DMS 273 (cell line): ENCODE measurements around the gene PSMB5.

Source experiments
- DNase-seq: peaks from one replicate; lab custom pipeline; 2025; ENCODE audit not compliant: unreplicated experiment; lab: John Stamatoyannopoulos, UW

The PSMB5 gene

DNA sequence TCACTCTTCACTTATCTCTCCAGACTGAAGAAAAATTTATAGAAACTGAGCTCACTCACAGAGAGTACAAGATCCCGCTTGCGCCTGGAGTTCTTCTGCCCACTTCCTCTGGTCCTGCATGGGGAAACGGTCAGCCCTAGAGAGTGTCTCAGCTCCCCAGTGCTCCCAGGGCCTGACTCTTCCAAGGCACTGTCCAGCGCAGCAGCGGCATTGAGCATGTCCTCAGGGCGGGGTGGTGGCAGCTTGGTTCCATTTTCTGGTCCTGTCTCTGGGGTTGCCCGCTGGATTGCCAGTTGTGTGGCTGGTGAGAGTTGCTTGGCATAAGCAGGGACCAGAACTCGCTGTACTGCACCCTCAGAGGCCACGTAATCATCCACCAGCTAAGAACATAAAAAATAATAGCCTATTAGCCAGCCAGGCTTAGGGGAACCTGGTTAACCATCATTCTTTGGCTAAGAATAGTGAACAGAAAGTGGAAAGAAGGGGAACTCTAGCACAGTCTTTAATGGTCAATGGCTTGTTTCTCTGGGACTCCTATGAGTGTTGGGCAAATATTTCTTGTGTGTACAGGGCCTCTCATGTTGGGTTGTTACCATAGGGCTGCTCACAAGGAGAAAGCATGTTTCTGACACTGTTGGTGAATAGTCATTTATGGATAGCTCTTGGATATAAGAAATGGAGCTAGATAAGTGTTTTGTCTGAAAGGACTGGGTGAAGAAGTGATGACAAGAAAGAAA is 38.6 kb downstream of the PSMB5 start:
- DNase-seq: no peak

DNA sequence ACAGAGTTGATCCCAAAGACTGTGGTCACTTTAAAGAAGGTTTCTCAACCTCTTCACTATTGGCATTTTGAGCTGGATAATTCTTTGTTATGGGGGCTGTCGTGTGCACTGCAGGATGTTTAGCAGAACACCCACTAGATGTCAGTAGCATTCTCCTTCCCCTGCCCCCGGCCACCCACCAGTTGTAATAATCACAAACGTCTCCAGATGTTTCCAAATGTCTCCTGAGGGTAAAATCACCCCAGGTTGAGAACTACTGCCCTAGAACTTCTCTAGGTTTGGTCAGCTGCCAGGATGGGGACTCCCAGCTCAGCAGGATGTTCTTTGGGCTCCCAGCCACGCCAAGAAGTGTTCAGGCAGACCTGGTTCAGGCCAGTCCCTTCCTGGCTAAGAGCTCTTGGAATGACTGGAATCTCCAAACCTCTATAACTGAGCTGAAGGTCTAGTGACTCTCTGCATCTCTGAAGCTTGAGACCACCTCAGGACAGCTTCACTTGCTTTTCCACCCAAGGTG is 39.9 kb downstream of the PSMB5 start:
- peak; percentile 85 for DNase-seq

DNA sequence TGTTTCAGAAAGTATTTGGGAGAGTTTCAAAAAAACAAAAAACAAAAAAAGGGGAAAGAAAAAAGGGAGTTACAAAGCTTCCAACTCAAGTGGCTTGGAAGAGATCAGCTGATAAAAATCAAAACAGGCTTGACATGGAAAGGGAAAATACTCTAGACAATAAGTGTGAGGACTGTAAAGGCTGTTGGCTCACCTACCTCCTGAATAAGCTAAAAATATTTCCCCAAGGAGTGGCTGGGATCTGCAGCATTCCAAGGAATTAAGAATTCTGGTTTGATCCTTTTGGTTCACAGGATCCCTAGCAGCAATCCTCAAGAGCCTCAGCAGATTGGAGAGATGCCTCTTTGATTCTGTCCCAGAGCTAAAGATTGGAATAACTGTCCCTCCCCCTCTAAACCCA is 41.2 kb downstream of the PSMB5 start:
- no peak for DNase-seq

GRCh38 chr14:22991852-22992251 is 42.8 kb downstream of the PSMB5 start:
- no peak for DNase-seq

GRCh38 chr14:22987291-22987690 is 47.4 kb downstream of the PSMB5 start:
- no peak for DNase-seq

GRCh38 chr14:22986508-22987054 is 48.1 kb downstream of the PSMB5 start:
- DNase-seq: peak; percentile 93

GRCh38 chr14:22985894-22986507 is 48.7 kb downstream of the PSMB5 start:
- no peak for DNase-seq

DNA sequence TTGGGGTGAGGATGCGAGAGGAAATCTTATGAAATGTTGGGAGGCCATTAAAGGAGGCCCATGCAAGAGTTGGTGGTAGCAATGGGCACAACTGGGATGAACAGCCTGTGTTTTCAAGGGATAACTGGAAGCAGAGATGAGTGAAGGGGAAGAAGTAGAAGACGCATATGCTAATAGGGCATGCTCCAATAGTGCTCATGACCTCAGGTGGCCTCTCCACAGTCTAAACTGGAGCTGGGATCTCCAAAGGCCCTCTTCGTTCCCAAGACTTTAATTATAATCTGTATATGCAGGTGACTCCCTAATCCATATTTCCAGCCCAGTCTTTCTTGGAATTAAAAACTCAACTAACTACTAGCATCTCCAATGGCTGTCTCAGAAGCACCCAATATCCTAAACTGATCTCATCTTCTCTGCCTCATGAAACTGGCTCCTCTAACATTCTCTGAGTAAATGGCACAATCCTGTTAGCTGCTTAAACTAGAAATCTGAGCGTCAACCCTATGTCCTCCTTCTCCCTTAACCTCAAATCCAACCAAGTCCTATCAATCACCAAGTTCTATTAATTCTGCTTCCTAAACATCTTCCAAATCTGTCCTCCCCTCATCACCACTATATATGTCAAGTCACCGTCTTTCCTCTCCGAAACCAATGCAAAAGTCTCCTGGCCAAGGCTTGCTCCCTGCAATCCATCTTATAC is 49.6 kb downstream of the PSMB5 start:
- no peak for DNase-seq

GRCh38 chr14:22982477-22983245 is 52.0 kb downstream of the PSMB5 start, which contains the start of gene AJUBA:
Gene AJUBA, minus strand, starts transcription at chr14:22982551. Its CDS starts 285 bp downstream, at chr14:22982266.
- DNase-seq: peak; percentile 94

DNA sequence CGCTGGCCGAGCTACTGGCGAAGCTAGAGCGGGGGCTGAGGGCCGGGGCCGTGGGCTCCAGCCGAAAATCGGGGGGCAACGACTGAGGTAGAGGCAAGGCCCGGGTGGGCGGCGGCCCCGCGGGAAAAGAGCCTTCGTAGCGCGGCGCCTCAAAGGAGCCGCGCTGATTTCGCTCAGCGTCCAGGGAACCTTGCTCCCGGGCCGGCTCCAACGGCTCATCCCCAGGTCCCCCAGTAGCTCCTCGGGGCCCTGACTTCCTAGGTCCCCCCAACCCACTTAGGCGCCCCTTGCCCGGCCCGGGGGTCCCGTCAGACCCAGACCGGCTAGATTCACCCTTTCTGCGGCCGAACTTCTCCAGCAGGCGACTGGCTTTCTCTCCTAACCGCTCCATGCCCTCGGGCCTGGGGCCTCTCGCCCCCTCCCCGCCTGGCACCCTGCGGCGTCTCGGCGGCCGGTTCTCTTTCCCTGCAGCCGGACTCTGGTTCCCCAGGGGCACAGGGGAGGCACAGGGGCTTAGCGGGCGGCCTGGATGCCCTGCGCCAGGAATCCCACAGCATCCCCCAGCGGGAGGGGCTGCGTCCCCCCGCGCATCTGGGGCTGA is 52.7 kb downstream of the PSMB5 start:
- peak; percentile 67 for DNase-seq

DNA sequence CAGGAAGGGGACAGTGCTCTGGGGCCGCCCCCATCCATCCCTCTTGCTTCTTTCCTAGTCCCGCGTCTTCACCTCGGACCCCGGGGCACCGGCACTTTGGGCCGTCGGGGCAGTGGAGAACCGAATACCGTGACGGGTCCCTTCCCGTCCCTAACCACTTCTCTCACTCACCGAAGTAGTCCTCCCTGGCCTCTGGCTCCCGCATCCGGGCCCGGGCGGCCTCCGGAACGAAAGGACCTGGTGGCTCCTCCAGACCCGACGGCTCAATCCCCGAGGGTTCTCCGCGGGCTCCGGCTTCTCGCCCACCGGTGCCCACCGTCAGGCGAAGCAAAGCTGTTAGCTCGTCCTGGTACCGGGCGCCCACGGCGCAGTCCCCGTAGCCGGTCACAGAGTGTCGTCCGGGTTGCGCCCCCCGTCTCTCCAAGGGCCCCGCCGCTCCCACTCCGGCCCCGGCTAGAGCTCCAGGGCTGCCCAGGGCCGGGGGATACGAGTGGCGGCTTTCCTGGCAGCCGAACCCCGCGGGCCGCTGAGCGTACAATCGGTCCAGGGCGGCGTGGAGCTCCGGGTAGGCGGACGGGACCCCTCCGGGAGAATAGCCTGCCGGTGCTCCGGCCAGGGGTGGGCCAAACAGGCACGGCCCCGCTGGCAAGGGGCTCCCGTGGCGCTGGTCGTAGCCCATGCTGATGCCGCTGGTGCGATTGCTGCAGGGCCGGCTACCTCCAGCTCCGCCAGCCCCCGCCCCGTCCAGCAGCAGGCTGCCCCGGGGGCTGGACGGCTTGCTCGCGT is 53.4 kb downstream of the PSMB5 start:
- peak; percentile 59 for DNase-seq

DNA sequence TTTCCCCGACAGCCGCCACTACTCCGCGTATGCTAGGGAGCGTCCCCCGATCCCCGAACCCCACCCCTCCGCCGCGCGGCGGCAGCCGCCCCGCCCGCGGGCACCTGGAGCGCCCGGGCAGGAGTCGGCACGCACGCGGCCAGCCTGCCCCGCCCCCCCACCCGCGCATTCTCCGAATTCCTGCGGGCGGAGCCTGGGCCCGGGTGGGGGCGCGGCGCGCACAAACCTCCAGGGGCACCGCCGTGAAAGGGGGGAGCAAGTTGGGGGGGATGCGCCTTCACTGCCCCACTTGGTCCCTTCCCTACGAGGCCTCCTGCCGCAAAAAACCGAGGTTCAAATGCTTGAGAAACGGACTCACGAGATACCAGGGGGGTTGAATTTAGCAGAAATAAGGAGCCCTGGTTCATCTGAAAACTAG is 54.0 kb downstream of the PSMB5 start:
- peak; percentile 69 for DNase-seq

DNA sequence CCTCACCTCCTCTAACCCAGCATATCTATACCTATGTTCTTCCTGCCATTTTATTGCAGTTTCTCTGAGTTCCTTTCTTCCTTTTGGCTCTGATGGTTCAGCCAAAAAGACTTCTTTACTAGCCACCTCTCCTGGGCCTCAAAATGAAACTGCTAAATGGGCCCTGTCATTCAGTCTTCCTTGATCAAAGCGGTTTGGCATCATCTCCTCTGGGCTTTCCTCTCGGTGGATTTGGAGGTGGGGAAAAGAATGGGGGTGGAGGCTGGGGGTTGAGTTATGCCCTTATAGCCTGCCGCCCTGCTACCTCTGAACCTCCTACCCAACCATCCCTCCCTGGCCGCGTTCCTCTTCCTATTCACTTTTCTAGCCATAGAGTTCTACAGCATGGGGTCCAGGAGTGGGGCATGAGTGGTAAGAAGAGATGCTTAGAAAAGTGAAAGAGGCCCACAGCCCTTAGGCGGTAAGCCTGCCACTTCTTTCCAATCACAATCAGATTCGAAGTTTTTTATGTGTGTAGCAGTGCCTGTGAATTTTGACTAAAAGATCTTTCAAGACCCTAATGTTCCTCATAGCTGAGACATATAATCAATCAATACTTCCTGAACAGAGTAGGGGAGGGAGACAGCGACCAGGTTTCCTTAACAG is 54.8 kb downstream of the PSMB5 start:
- peak; percentile 60 for DNase-seq

- DNase-seq: peak; percentile 87
These were observed 55.6 kb downstream of the PSMB5 start for GRCh38 chr14:22978981-22979671.

GRCh38 chr14:22978487-22978837 is 56.2 kb downstream of the PSMB5 start:
- DNase-seq: peak; percentile 62

DNA sequence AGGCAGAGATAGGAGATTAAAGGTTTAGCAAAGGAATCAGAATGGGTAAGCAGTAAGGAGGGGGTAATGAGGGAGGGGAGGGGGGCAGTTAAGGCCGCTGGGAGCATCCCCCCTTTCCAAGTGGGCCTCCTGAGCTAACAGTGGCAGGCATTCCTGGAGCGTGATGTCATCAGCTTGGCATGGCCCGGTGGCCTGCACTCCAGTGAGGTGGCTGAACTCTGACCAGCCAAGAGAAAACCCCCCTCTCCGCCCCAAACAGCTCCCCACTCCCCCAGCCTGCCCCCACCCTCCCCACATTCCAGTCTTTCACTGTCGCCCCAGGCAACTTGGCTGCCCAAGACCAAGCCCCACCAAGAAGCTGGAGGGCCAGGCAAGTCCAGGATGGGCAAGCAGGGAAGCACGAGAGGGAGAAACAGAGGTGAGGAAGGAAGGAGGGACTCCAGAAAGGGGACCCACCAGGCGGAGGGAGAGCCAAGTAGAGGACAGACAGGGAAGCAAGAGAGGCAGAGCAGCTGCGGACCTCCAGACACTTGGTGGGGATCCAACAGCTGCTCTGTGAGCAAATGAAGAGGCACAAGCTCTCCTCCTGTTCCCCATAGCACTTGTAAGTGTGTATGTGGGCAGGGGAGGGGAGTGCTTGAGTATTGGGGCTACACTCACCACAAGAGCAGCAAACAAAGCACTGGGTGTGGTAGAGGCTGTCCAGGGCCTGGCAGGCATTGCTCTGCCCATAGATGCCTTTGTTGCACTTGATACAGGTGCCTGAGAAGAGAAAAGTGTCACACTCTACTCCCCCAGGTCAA is 56.8 kb downstream of the PSMB5 start:
- peak; percentile 82 for DNase-seq

DNA sequence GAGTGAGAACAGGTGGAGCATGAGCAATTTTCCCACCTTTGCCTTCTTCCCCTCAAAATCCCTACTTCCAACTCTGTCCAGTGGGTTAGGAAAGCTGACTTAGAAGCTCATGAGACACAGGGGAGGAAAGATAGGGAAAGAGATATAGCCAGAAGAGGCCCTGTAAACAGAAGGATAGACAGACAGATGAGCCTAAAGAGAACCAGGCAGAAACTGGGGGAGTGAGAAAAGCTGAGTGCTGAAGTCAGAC is 57.3 kb downstream of the PSMB5 start:
- no peak for DNase-seq
